HPDE6-E6E7 (cell line): ENCODE results near the gene GARIN5B.

Source experiments
- DNase-seq: peaks from one replicate; pipeline ENCODE4 v3.0.0; 2011; ENCODE audit warnings: missing footprints; ENCODE audit errors: extremely low spot score

GARIN5B gene

DNA sequence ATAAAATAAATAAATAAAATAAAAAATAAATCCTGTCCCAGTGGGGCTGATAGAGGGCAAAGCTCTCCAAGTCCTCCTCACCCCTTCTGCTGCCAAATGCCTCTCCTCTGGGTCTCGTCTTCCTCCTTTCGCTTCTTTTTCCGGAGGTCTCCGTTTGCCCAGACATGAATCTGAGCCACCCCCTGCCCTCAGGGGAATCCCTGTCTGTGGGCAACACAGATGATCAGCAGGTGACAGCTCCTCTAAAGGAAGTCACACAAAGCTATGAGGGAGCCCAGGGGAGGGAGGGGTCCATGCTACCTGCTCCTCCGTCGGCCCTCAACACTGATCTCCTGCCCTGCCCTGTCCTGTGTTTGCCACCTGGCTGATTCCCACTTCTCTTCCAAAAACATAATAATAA, 38.4 kb downstream of the GARIN5B start:
- DNase-seq = no peak

DNA sequence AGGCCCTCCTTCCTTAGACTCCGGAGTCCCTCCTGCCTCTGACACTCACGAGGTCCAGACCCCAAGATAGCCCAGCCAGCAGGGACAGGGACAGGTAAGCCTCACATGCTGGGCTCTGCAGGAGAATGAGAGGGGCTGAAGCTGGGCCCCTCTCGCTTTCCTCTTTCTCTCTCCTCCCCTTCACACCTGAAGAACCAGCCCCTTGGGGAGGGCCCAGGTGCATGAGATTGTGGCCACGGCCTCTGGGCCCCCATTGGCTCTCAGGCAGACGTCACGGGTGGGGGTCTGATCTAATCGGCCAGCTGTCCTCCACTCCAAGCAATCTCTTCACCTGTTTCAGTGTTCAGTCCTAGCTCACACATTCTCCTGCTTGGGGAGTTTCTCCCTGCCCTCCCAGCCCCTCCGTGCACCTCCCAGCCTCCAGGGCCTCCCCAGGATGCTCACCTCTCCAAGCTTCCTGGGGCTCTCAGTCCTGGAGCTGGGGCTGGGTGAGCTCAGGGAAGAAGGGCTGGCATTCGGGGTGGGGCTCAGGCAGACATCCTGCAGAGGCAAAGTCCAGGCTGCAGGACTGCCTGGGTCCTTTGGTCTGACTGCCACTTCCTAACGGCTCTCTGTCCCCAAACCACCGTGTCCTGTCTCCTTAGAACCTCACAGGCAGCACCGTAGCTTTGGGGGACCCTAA, 40.7 kb downstream of the GARIN5B start:
- no peak for DNase-seq

DNA sequence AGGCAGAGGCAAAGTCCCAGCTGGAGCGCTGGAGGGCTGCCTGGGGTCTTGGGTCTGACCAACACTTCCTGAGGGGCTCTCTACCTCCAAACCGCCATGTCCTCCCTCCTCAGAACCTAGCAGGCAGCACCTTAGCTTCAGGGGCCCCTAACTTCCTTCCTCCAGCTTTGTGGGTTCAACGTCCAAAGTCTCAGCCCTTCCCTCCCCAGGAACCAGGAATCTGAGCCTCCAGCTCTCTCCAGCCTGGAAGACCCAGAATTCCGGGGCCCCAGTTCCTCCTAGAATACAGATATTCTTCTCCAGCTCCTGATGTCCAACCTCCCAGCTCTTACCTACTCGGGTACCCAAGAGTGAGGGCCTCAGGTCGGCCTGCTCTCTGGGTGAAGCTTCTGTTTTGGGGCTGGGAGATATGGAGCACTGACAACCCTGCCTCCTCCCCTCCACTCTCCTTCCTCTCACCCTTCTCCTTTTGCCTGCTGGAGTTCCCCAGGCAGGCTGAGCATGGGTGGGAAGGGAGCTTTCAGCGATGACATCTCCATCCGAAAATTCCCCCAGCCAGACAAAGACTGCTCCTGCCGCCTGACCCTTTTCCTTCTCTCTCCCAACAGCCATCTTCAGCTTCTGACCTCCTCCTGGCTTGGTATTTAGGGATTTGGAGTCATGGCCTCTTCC, 41.5 kb downstream of the GARIN5B start:
- no peak for DNase-seq

DNA sequence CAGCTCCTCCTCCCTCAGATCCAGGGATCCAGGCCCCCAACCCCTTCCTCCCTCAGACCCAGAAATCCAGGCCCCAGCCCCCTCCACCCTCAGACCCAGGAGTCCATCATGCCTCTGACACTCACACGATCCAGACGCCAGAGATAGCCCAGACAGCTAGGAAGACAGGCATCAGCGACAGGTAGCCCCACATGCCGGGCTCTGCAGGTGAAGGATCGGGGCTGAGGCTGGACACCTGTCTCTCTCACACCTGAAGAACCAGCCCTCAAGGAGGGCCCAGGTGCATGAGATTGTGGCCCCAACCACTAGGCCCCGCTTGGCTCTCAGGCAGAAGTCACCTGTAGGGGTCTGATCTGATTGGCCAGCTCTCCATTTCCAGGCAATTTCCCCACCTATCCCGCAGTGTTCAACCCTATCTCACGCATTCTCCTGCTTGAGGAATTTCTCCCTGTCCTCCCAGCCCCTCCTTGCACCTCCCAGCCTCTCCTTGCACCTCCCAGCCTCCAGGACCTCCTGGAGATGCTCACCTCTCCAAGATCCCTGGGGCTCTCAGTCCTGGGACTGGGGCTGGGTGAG, 42.1 kb downstream of the GARIN5B start:
- no peak for DNase-seq

DNA sequence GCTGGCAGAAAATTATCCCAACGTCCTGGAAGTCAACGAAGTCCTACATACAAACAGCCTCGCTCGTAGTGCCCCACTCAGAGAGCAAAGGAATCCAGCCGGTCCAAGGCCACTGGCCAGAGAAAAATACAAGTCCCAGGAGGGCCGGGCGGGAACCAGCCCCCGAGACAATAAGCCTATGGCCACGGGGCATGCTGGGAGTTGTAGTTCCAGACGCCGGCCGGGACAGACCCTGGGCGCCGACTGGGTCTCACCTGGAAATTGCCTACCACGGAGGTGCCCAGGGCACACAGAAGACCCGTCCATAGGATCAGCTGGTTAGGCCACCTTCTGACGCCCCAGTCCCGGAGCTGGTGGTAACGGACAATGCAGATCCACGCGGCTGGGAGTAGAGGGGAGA, 43.3 kb downstream of the GARIN5B start:
- DNase-seq = no peak

DNA sequence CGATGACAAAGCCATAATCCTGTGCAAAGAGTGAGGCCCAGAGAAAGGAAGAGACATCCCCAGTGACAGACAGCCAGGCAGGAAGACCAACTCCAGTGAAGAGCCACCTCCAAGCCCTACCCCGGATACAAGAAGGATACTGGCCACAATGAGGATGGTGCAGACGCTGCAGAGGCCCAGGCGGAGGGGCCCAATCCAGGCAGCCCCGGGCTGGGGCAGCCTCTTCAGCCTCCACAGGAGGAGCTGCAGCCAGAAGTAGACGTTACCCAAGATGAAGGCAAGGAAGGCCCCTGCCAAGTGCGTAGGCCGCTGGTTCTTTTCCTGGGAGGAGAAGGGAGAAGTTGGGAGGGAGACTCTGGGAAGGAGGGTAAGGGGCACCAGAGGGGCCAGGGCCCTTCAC, 46.4 kb downstream of the GARIN5B start:
- DNase-seq = no peak

DNA sequence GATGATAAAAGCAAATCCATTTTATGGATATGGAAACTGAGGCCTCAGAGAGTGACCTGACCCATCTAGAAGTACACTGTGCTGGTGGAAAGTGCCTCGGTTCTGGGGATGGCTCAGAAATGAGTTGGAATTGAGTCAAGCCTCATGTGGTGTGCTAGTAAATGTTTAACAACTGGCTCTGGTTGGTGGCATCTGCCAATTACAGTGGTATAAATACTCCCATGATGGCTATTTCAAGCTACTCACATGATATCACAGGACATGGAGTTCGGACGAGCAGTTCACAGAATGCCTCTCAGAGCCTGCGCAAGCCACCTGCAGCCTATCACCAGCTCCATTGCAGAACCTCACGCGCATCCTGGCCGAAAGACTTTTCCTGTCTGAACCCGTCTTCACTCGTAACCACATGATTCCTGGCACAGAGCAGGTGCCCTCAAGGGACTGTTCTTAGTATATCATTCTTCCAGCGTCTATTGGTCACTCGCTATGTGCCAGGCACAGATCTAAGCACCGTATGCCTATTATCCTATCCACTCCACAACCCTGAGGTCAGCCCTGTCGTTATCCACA, 47.0 kb downstream of the GARIN5B start:
- DNase-seq = no peak

DNA sequence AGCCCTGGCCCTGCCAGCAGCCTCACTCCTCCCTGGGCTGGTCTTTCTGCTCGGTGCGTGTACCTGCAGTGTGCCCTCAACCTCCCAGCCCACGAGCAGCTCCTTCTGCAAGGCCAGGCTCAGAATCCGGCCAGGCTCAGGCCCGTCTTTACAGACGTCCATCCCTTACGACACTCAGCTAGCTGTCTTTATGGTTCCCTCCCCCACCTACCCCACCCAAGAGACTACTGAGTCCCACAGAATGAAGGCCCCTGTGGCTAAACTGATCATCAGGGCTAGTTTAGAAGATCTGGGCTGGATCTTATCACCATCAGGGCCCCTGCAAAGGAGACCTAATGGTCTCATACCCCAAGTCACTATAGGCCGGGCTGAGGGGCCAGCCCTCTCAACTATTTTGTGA, 48.7 kb downstream of the GARIN5B start:
- DNase-seq = no peak

DNA sequence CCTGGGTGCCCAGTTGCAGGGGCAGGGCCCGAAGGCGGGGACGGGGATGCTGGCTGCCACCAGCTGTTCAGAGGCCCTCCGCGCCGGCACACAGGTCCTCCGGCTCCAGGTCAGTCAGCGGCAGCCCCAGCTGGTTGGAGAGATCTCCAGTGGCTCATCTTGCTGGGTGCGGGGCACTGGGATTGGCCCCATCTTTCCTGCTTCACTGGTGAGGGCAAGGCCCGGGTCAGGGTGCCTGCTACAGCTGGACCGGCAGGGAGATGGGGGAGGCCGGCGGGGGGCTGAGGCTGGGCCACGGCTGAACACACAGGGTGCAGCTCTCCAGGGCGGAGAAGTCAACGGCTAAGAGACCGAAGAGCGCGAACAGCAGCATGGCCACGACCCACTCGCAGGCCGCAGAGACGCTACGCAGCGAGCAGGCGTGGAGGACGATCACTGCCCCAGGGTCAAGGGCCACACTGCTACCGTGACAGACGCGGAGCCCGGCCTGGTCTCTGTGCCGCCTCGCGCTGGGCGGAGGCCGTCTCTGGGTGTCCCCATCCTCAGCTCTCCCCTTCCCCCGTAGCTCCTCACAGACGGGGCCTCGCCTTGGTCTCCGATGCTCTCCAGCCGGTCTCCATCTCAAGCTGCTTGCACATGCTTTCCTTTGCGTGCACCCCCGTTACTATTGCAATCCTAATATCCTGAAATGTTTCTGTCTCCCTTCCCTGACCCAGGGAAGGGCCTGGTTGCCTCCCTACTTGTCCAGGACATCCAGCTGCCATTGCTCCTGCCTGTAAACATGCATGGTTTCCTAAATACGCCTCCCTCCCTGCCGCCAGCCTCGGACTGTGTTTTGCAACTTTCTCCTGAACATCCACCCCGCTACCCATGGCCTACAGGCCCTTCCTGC, 50.2 kb downstream of the GARIN5B start:
- no peak for DNase-seq

DNA sequence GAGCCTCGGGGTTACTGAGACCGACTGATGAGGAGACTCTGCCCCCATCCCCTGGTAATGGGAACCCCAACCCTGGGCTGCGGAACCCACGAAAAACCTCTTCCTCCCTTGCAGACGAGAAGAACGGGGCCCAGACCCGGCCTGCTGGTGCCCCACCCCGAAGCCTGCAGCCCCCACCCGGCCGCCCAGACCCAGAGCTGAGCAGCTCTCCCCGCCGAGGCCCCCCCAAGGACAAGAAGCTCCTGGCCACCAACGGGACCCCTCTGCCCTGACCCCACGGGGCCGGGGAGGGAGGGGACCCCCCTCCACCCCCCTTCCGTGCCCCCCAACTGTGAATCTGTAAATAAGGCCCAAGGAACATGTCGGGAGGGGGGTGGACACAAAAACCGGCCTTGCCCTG, 51.3 kb downstream of the GARIN5B start:
- no peak for DNase-seq

DNA sequence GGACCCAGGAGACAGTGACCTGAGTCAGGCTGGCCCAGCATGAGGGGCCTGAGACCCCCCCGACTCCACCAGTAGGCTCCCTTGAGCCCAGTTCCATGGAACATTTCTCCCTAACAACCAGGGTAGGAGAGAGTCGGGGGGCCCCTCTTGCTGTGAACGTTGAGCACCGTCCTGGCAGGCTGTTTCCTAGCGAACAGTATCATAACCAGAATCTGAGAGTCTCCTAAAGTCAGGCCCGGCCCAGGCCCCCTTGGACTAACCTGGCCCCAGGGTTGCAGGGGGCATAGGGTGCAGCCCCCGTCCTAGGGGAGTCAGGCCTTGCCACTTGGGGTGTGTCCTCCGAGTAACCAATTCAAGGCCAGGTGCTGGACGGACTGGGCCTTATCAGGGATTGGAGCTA, 51.7 kb downstream of the GARIN5B start:
- no peak for DNase-seq

DNA sequence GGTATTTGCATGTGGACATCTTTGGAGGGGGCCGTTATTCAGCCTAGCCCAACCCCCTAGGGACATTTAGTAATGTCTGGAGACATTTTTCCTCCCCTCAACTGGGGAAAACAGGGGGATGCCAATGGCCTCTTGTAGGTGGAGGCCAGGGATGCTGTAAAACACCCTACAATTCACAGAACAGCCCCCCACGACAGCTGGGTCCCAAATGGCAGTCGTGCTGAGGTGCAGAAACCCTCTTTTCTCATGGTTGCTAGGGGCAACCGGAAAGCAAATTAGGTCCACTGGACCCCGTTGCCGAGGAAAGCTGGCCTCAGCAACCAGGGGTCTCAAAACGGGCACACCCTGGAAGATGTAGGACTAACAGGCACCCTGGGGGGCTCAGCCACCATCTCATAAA, 52.6 kb downstream of the GARIN5B start:
- no peak for DNase-seq

DNA sequence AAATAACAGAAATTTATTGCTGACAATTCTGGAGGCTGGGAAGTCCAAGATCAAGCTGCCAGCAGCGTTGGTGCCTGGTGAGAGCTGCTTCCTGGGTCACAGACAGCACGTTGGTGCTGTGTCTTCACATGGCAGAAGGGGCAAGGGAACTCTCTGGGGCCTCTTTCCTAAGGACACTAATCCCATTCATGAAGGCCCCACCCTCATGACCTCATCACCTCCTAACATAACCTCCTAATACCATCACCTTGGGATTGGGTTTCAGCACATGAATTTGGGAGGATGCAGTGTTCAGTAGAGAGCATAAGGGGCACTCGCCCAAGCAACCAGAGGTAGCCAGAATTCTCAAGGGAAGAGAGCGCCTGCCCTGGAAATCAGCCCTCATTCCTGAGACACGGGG, 53.6 kb downstream of the GARIN5B start:
- no peak for DNase-seq

DNA sequence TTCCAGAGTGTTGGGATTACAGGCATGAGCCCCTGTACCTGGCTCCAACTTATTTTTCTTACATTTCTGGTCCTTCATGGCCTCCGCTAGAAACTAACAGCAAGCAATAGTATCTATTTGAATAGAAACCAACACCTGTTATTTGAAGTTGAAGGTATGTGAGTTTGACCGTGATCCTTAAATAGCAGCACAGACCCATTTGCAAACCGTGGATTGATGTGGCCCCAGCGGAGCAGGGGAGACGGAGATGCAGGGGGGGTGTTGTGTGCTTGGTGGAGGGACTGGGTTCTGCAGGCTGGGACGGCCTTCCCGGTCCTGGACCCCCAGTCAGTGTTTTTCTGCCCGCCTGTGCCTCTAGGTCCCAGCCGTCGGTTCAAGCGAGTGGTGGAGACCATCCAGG, 54.8 kb downstream of the GARIN5B start:
- DNase-seq = no peak

DNA sequence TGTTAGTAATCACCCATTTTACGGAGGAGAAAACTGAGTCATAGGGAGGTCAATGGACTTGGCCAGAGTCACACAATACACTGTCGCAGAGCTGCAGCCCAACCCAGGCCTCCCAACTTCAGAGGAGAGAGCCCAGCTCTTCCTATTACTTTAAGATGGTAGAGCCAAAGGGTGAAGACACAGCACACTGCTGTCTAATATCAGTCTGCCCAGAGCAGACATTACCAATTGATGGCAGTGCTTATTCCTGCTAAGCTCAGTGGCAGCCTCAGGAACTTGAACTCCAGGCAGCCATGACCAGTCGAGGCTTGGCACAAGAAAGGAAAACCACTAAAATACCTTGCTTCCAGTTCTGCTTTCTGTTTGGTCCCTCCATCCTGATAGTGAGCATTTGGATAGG, 56.3 kb downstream of the GARIN5B start:
- DNase-seq = no peak

DNA sequence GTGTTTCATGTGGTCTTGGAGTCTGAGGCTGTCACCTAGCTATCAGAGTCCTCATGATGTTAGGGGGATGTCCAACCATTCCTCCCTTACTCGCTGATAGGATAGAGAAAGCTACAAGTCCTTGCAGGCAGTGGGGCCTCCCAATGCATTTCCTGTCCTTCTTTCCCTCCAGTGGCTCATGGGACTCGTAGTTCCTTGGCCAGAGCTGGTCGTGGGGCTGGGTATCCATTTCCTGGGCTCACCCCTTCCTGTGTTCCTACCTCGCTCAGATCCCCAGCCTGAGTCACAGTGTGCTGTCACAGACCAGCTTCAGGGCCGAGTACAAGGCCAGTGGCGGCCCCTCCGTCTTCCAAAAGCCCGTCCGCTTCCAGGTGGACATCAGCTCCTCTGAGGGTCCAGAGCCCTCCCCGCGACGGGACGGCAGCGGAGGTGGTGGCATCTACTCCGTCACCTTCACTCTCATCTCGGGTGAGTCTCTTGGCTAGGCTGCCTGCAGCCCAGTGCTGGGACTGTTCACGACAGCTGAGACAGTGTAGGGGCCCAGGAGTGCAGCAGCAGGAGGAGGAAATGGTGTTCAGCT, 57.0 kb downstream of the GARIN5B start:
- DNase-seq = no peak

DNA sequence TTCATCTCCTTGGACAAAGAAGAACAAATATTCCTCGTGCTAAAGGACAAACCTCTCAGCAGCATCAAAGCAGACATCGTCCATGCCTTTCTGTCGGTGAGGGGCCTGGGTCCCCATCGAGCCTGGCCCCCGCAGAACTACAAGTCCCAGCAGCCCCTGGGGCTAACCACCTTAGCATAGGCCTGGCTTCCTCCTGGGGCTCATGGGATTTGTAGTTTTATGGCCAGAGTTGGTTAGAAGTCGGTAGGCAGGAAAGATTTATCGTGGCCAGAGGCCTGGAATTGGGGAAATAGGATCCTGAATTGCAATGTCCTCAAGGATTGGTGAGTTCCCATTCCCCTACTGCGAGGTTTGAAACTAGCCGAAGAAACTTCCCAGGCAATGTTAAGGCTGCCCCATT, 57.6 kb downstream of the GARIN5B start:
- no peak for DNase-seq

DNA sequence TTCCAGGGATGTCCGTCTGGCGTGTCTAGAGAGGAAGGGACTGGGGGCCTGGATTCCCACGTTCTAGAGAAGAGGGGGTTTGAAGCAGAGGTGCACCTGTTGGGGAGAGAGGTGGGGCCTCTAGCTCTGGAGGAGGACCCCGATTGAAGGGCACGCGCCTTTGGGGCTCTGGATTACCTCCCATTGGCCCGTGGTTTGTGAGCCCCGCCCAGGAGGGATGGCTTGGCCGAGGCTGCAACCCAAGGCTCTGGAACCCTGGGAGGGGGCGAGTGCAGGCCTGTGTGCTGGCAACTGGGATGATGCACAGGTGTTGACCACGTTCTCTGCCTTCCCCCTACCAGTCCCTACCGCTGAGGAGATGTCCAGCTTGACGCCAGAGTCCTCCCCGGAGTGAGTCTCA, 58.1 kb downstream of the GARIN5B start:
- no peak for DNase-seq
